ENCODE data around the gene IFT52. TPM values are rescaled to one million over a fixed set of nuclear protein-coding genes. Genes with fewer than 3 reads are reported as not detected.
A peak's percentile ranks its signal among the peaks of the same experiment; 100 is the strongest.

IFT52 gene
- total RNA-seq, 8 experiments from 2014 or later = 14.6 to 67.5 (median 56.7) TPM

DNA sequence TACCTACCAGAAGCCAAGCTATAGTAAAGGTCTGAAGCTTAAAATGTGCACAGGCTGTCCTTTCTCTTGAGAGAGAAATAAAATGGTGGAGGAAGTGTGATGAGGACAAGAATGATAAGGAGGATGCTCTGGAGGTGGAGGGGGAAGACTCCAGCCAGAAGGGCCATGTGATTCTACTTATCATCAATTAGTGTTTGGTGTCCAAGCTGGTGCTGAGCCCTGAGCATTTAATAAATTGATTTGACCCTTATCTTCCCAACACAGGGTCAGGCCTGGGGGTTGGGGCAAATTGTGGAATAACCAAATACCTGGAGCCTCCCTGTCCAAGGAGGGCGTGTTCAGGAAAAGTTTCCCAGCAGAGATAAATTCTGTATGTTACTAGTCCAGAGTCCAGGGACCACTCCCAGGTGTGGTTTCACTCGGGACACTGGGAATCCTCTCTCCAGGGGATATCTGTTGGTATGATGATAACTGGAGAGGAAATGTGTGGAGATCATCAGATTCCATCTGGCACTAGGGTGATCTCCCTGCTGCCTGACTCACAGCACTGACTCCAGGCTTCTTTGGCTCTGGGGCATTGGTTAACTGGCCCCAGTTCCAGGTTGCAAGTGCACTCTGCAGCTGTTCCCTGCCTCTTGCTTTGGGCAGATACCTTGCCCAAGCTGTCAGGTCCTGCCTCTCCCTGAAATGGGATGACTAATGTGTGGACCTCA lies 72.4 kb downstream of the IFT52 start:
- 0 to 100% (median 62%) methylated on average over 1 to 2 of the region's 2 CpGs; no CpG with 5 or more reads in 4 of the 10 experiments for WGBS, 10 experiments
- in situ Hi-C loops (cut with MboI; ENCODE audit: low pct_unique_long_range_greater_than_20kb in 2 of 9, low sequenced_read_pairs in 9 of 9, unreplicated experiment in 9 of 9) = no loop called here
- H3K4me1 ChIP-seq (replicated peaks in 1 of 2) = peaks cover 3 to 5% of the 10 kb centered on the region in 2 donors
- H3K4me3 ChIP-seq = no peak overlapping the region
- peak in 1 of 8 experiments; percentile 67 for ATAC-seq (replicated peaks in 6 of 8)
- no peak overlapping the region for H3K27ac ChIP-seq

- Histone ChIP-seq H3K4me1 (replicated peaks in 1 of 2) (peaks cover 0 to 3% of the 10 kb centered on the region in 2 donors), H3K4me3 (no peak overlapping the region), H3K27ac (no peak overlapping the region)
- in situ Hi-C loops (cut with MboI; ENCODE audit: low pct_unique_long_range_greater_than_20kb in 2 of 9, low sequenced_read_pairs in 9 of 9, unreplicated experiment in 9 of 9) = no loop called here
- 10 to 100% (median 60%) methylated on average over 1 to 4 of the region's 6 CpGs; no CpG with 5 or more reads in 1 of the 10 experiments for WGBS, 10 experiments
- ATAC-seq (replicated peaks in 6 of 8) = no peak
These were observed 74.9 kb downstream of the IFT52 start for GRCh38 chr20:43665466-43666176.

- peak; percentile 71 to 96 (median 94) for ATAC-seq (replicated peaks in 6 of 8)
- Histone ChIP-seq H3K4me3 (peak within 1 kb of the TSS; percentile 41 to 60 (median 58)), H3K27ac (no peak within 1 kb of the TSS), H3K4me1 (replicated peaks in 1 of 2) (peaks cover 0 to 3% of the 10 kb centered on the region in 2 donors)
- WGBS, 10 experiments = 45 to 89% (median 76%) methylated on average over 2 to 14 of the region's 90 CpGs; no CpG with 5 or more reads in 2 of the 10 experiments
- in situ Hi-C loops (cut with MboI; ENCODE audit: low pct_unique_long_range_greater_than_20kb in 2 of 9, low sequenced_read_pairs in 9 of 9, unreplicated experiment in 9 of 9) = no loop called here
These were observed 75.9 kb downstream of the IFT52 start, which contains the start of gene MYBL2 for GRCh38 chr20:43666376-43667328. MYBL2 (plus strand) TSS chr20:43667114; CDS start chr20:43667284, 170 bp downstream.

DNA sequence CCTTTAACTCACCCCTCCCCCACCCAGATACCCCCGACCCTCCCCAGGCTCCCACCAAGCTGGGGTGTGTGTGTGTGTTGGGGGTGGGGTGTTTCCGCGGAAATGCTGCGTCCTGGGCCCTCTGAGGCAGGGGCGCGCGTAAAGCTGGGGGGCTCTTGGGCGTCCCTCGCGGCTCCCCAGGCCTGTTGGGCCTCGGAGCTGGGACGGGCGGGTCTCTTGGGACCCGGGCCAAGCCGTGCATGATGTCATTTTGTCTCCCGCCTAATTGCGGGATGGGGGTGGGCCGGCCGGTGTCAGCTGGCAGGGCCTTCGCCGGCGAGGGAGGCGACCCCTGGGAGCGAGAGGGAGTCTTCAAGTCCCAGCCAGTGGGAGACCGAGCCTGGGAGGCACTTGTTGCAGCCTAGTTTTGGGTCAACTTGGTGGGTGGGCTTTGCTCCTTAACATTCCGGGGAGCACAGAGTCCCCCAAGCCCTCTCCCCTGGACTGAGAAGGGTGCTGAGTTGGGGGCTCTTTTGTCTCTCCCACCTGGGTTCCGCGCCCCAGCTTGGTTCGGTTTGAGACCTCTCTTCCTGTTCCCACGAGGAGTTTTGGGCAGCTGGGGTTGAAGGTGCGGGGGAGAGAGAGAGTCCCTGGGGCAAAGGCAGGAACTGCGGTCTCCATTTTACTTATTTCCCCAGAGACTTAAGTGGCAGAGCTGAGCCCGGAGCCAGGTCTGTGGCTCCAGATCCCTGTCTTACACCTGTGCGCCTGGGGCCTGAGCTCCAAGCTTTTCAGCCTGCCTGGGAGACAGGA lies 76.8 kb downstream of the IFT52 start:
- Histone ChIP-seq H3K4me3 (peak overlapping the region; percentile 41 to 60 (median 58)), H3K27ac (no peak overlapping the region), H3K4me1 (replicated peaks in 1 of 2) (peaks cover 0 to 3% of the 10 kb centered on the region in 2 donors)
- peak in 7 of 8 experiments; percentile 13 to 42 (median 25) for ATAC-seq (replicated peaks in 6 of 8)
- 5 to 10% (median 7%) methylated on average over 2 to 5 of the region's 34 CpGs; no CpG with 5 or more reads in 7 of the 10 experiments for WGBS, 10 experiments
- in situ Hi-C loops (cut with MboI; ENCODE audit: low pct_unique_long_range_greater_than_20kb in 2 of 9, low sequenced_read_pairs in 9 of 9, unreplicated experiment in 9 of 9) = no loop called here

DNA sequence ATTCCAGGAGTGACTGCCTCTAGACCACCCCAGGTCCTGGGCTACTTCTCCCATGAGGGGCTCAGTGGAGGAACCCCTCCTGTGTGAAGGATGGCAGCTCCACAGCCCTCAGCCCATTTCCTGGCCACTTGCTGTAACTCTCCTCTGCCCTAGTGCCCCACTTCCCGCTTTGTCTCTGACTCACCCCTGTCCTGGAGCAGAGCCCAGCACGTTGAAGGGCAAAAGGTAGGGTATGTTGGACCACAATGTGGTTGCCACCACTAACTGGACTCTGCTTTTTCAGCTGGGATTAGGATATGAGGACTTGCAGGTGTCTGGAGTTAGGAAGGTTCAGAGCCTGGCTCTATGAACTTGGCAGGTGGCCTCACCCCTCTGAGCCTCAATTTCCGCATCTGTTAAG lies 78.6 kb downstream of the IFT52 start:
- no peak for ATAC-seq (replicated peaks in 6 of 8)
- 80 to 88% (median 83%) methylated on average over 1 to 3 of the region's 3 CpGs; no CpG with 5 or more reads in 7 of the 10 experiments for WGBS, 10 experiments
- H3K4me3 ChIP-seq = no peak overlapping the region
- in situ Hi-C loops (cut with MboI; ENCODE audit: low pct_unique_long_range_greater_than_20kb in 2 of 9, low sequenced_read_pairs in 9 of 9, unreplicated experiment in 9 of 9) = no loop called here
- peaks cover 0 to 3% of the 10 kb centered on the region in 2 donors for H3K4me1 ChIP-seq (replicated peaks in 1 of 2)
- no peak overlapping the region for H3K27ac ChIP-seq

GRCh38 chr20:43670423-43670822 lies 79.7 kb downstream of the IFT52 start:
- peaks cover 0 to 3% of the 10 kb centered on the region in 2 donors for H3K4me1 ChIP-seq (replicated peaks in 1 of 2)
- in situ Hi-C loops (cut with MboI; ENCODE audit: low pct_unique_long_range_greater_than_20kb in 2 of 9, low sequenced_read_pairs in 9 of 9, unreplicated experiment in 9 of 9) = no loop called here
- ATAC-seq (replicated peaks in 6 of 8) = no peak
- WGBS, 10 experiments = 65 to 100% (median 97%) methylated on average over 1 to 2 of the region's 2 CpGs; no CpG with 5 or more reads in 2 of the 10 experiments
- H3K27ac ChIP-seq = no peak overlapping the region
- H3K4me3 ChIP-seq = no peak overlapping the region

- H3K4me3 ChIP-seq = no peak overlapping the region
- 87 to 100% (median 100%) methylated on average over 1 to 5 of the region's 5 CpGs; no CpG with 5 or more reads in 1 of the 10 experiments for WGBS, 10 experiments
- ATAC-seq (replicated peaks in 6 of 8) = peak in 1 of 8 experiments; percentile 31
- no peaks in the 10 kb centered on the region for H3K4me1 ChIP-seq (replicated peaks in 1 of 2)
- no peak overlapping the region for H3K27ac ChIP-seq
- in situ Hi-C loops (cut with MboI; ENCODE audit: low pct_unique_long_range_greater_than_20kb in 2 of 9, low sequenced_read_pairs in 9 of 9, unreplicated experiment in 9 of 9) = no loop called here
These were observed 85.6 kb downstream of the IFT52 start for GRCh38 chr20:43676368-43676767.

DNA sequence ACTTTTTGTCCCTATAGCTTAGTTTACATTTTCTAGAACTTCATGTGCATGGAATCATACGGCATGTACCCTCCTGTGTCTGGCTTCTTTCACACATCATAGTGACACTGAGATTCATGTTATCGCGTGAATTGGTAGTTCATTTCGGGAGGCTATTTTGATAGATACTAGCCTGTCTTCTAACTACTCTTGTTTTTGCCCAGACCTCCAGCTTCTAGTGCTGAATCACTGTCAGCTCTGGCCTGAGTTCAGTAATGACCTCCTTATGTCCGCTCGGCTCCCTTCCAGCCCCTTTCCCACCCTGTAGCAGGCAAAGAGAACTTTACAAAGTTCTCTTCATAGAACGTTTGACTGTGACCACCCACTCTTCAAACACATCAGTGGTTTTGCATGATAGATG lies 90.2 kb downstream of the IFT52 start:
- Histone ChIP-seq H3K27ac (no peak overlapping the region), H3K4me3 (no peak overlapping the region), H3K4me1 (replicated peaks in 1 of 2) (no peaks in the 10 kb centered on the region)
- 13 to 100% (median 70%) methylated on average over 1 to 6 of the region's 7 CpGs; no CpG with 5 or more reads in 1 of the 10 experiments for WGBS, 10 experiments
- no peak for ATAC-seq (replicated peaks in 6 of 8)
- in situ Hi-C loops (cut with MboI; ENCODE audit: low pct_unique_long_range_greater_than_20kb in 2 of 9, low sequenced_read_pairs in 9 of 9, unreplicated experiment in 9 of 9) = no loop called here

DNA sequence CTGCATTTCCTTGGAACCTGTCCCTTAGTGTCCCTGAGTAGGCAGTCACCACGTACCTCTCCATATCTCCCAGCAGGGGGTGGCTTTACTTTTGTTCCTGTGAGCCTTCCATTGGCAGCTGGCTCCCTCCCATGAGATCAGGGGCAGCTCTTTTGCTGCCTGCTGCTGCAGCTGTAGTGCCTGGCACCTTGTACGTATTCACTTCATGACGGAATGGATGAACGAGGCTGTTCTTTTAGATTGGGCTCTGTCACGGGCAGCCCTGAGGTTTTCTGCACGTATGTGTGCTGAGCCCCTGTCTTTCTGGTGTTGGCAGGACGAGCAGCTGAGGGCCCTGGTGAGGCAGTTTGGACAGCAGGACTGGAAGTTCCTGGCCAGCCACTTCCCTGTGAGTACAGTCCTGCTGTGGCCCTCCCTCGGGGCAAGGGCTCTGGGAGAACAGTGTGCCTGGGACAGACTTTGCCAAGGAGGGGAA lies 90.8 kb downstream of the IFT52 start:
- 31 to 100% (median 83%) methylated on average over 1 to 4 of the region's 8 CpGs; no CpG with 5 or more reads in 3 of the 10 experiments for WGBS, 10 experiments
- Histone ChIP-seq H3K27ac (no peak overlapping the region), H3K4me3 (no peak overlapping the region), H3K4me1 (replicated peaks in 1 of 2) (no peaks in the 10 kb centered on the region)
- ATAC-seq (replicated peaks in 6 of 8) = peak in 3 of 8 experiments; percentile 42 to 57 (median 45)
- in situ Hi-C loops (cut with MboI; ENCODE audit: low pct_unique_long_range_greater_than_20kb in 2 of 9, low sequenced_read_pairs in 9 of 9, unreplicated experiment in 9 of 9) = no loop called here

GRCh38 chr20:43681991-43682410 lies 91.3 kb downstream of the IFT52 start:
- ATAC-seq (replicated peaks in 6 of 8) = no peak
- H3K4me1 ChIP-seq (replicated peaks in 1 of 2) = no peaks in the 10 kb centered on the region
- WGBS, 10 experiments = 93 to 100% methylated on average over 1 to 2 of the region's 2 CpGs; no CpG with 5 or more reads in 8 of the 10 experiments
- no peak overlapping the region for H3K4me3 ChIP-seq
- H3K27ac ChIP-seq = no peak overlapping the region
- in situ Hi-C loops (cut with MboI; ENCODE audit: low pct_unique_long_range_greater_than_20kb in 2 of 9, low sequenced_read_pairs in 9 of 9, unreplicated experiment in 9 of 9) = no loop called here

DNA sequence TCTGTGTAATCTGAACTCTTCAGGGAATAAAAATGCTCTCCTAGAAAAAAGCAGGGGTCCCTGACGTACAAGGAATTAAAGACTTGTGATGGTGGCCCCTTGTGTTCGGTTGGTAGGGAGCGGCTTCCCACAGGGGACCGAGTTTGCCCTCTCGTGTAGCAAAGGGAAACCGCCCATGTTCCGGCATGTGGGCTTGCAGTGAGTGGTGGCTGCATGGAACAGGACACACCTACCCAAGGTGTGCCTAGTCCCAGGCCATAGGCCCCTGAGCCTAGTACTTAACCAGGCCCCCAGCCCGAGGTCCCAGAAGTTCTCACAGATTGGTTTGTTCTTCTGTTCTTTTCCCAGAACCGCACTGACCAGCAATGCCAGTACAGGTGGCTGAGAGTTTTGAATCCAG lies 91.7 kb downstream of the IFT52 start:
- H3K4me1 ChIP-seq (replicated peaks in 1 of 2) = no peaks in the 10 kb centered on the region
- no peak for ATAC-seq (replicated peaks in 6 of 8)
- no peak overlapping the region for H3K27ac ChIP-seq
- WGBS, 10 experiments = 96 to 100% (median 100%) methylated on average over 1 to 5 of the region's 9 CpGs; no CpG with 5 or more reads in 4 of the 10 experiments
- H3K4me3 ChIP-seq = no peak overlapping the region
- in situ Hi-C loops (cut with MboI; ENCODE audit: low pct_unique_long_range_greater_than_20kb in 2 of 9, low sequenced_read_pairs in 9 of 9, unreplicated experiment in 9 of 9) = no loop called here

- 33 to 93% (median 60%) methylated on average over 1 to 3 of the region's 13 CpGs; no CpG with 5 or more reads in 7 of the 10 experiments for WGBS, 10 experiments
- H3K27ac ChIP-seq = no peak overlapping the region
- H3K4me3 ChIP-seq = no peak overlapping the region
- H3K4me1 ChIP-seq (replicated peaks in 1 of 2) = no peaks in the 10 kb centered on the region
- in situ Hi-C loops (cut with MboI; ENCODE audit: low pct_unique_long_range_greater_than_20kb in 2 of 9, low sequenced_read_pairs in 9 of 9, unreplicated experiment in 9 of 9) = no loop called here
- ATAC-seq (replicated peaks in 6 of 8) = no peak
These were observed 96.1 kb downstream of the IFT52 start for GRCh38 chr20:43686820-43687219.
